GM13976 (cell line): ENCODE measurements around the gene TMEM255B.
"Not testable (repeated sequence)": the region's sequence is repeated elsewhere in the genome, so short reads cannot be mapped to it uniquely, and the experiment has no call there.

Experiments used
- DNase-seq: peaks from one replicate; pipeline ENCODE4 v3.0.0; 2012; ENCODE audit warnings: low spot score
- CTCF ChIP-seq: IDR thresholded peaks from 2 replicates; pipeline ENCODE4 v1.5.1; 2012; ENCODE audit warnings: borderline replicate concordance, mild to moderate bottlenecking; ENCODE audit not compliant: insufficient read depth; ENCODE audit errors: extremely low read depth, missing control alignments, control extremely low read depth
- in situ Hi-C: fragments of 300-500 bp; cut with MboI; formaldehyde crosslinking; loops from one replicate; pipeline ENCODE4 v1.12.0; 2022; ENCODE audit warnings: low sequenced_read_pairs, mixed read lengths, inconsistent platforms; ENCODE audit not compliant: unreplicated experiment

Gene TMEM255B

GRCh38 chr13:113787694-113788093 is 28.7 kb downstream of the TMEM255B start:
- in situ Hi-C loops = no loop called here
- no peak for TF ChIP-seq CTCF
- DNase-seq = no peak

- no peak for TF ChIP-seq CTCF
- DNase-seq = no peak
- in situ Hi-C loops = no loop called here
Measured at GRCh38 chr13:113788413-113789135, 29.5 kb downstream of the TMEM255B start.

GRCh38 chr13:113789167-113789566 is 30.1 kb downstream of the TMEM255B start:
- in situ Hi-C loops = no loop called here
- DNase-seq = no peak
- TF ChIP-seq CTCF = no peak

- in situ Hi-C loops, DNase-seq: not testable (repeated sequence)
Measured at GRCh38 chr13:113789931-113790330, 30.9 kb downstream of the TMEM255B start.

GRCh38 chr13:113791226-113791625 is 32.2 kb downstream of the TMEM255B start:
- no peak for TF ChIP-seq CTCF
- DNase-seq = no peak
- in situ Hi-C loops = no loop called here

GRCh38 chr13:113791761-113792160 is 32.7 kb downstream of the TMEM255B start:
- in situ Hi-C loops = no loop called here
- DNase-seq = no peak
- no peak for TF ChIP-seq CTCF

- in situ Hi-C loops = no loop called here
- no peak for TF ChIP-seq CTCF
- DNase-seq = no peak
Measured at GRCh38 chr13:113792236-113792770, 33.3 kb downstream of the TMEM255B start.
